Dermis microvascular lymphatic vessel endothelial cell (primary cell): ENCODE results near the gene RBM20. TPM values are rescaled to one million over a fixed set of nuclear protein-coding genes. Genes with fewer than 3 reads are reported as not detected.
A peak's percentile ranks its signal among the peaks of the same experiment; 100 is the strongest.
"Not testable (repeated sequence)": the region's sequence is repeated elsewhere in the genome, so short reads cannot be mapped to it uniquely, and the experiment has no call there.

Experiments
- DNase-seq, 2 donors: peaks; one replicate each; pipeline versions ENCODE4 v3.0.0 to v3.0.0-alpha.2; 2010; ENCODE audit warnings: low read depth in 2 of 2
- total RNA-seq: library from RNA; depleted of rRNA; stranded (reverse); fragments of >200 nt; gene quantifications from 2 replicates; pipeline ENCODE4 v1.2.1, GENCODE V29; 2014

Gene RBM20
- total RNA-seq, 1 donor from 2014 or later, result 0.77 TPM

- DNase-seq, result no peak
These were observed 118.1 kb downstream of the RBM20 start for GRCh38 chr10:110762109-110762848.

- no peak for DNase-seq
These were observed 118.7 kb downstream of the RBM20 start for GRCh38 chr10:110762849-110763211.

DNA sequence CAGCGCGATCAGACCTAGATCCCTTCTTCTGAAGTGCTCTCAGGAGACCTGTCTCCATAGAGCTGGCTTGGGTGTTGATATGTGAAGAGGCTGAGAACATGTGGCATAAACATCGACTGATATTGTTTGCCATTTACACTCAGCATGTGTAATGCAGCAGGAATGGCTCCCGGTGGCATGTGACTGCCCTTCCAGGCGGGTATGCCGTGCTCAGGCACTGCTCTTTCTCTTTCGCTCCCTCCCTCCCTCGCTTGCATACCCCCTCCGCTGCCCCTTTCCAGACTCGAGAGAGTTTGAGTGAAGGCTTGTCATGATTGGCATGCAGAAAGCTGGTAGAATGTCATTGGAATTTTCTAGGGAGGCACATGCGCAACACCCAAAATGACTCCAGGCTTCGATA lies 120.2 kb downstream of the RBM20 start:
- no peak for DNase-seq

DNA sequence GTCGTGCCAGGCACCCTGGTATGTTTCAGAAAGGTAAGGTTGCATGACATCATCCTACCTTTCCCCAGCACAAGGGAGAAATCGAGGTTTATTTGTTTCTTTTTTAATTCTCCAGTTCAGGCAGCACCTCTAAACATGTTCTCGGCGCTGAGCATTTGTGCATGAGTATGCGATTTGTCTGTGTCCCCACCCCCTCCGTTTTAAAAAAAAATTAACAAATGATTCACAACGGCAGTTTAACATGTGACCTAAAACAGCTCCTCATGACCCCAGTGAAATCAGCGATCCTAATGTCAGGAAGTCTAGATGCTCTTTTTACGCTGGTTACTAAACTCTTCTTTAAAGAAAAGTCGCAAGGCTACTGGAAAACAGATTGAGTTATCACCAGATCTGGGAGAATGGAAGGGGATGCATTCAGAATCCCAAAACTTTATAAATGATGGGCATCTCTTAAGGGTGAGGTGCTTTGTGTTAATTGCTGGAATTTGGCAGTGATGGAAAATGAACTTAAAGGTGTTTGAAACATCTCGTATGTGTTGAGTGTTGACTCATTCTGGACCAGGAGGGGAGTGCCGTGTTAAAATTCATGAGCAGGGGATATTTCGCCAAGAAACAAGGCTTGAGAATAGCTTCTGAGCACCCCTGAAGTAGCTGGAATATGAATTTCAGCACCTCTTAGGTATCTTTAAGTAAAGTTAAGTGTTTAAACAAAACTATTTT lies 120.8 kb downstream of the RBM20 start:
- no peak for DNase-seq

DNA sequence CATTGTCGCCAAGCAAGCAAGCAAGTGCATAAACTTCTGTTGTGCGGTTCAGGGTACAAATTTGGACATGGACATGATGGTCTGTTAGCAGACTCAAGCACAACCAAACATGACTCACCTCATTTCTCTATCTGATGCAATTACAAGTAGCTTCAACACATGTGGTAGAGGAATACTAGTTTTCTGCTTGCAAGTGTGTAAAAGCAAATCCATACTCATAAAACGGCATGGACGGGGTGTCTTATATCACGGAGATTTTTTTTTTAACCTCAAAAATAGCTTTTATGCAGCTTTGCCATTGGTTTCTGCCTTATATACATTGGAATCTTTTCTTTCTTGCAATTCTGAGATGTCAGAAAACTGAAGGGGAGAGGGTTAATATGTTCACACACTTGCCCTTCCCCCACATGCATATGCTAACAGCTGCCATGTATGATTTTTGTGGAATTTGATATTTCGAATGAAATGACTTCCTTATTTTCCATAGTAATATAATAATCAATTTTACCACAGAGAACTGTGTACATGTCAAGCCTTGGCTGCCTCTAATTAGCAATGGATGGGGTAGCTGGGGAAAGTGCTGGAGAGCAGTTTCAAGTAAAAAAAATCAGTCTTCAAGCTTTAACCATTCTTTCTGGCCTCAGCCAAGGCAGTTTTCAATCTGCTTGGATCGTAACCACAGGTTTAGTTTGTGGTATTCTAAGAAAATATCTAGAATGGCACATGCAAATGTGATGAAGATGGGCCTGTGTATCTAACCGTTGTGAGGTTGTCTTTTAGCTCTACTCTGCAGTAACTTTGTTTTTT lies 121.6 kb downstream of the RBM20 start:
- DNase-seq, result no peak

- not testable (repeated sequence) for DNase-seq
These were observed 123.5 kb downstream of the RBM20 start for GRCh38 chr10:110767601-110768000.

- DNase-seq, result no peak
These were observed 126.1 kb downstream of the RBM20 start for GRCh38 chr10:110770243-110770642.

- DNase-seq, result no peak
These were observed 127.3 kb downstream of the RBM20 start for GRCh38 chr10:110771486-110771885.

- DNase-seq, result no peak
These were observed 127.9 kb downstream of the RBM20 start for GRCh38 chr10:110771991-110772390.

DNA sequence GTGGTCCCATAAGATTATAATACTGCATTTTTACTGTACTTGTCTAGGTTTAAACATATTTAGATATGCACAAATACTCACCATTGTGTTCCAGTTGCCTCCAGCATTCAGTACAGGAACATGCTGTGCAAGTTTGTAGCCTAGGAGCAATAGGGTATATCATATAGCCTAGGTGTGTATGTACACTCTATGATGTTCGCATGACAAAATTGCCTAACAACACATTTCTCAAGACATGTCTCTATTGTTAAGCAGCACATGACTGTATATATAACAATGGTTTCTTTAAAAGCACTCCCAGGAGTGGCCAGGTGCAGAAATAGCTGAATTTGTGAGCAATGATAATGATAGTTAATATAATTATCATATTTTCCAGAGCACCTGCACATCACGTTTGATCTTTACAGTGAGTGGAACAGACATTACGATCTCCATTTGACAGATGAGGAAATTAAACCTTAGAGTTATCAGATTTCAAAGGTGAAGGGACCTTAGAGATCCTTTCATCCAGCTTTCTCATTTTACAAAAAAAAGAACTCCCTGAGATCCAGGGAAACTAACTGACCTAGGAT lies 128.4 kb downstream of the RBM20 start:
- no peak for DNase-seq

- no peak for DNase-seq
These were observed 129.5 kb downstream of the RBM20 start for GRCh38 chr10:110773693-110774068.

GRCh38 chr10:110774069-110775019 lies 130.2 kb downstream of the RBM20 start:
- DNase-seq, result peak; percentile 79 to 88

GRCh38 chr10:110775020-110775375 lies 130.9 kb downstream of the RBM20 start:
- no peak for DNase-seq

DNA sequence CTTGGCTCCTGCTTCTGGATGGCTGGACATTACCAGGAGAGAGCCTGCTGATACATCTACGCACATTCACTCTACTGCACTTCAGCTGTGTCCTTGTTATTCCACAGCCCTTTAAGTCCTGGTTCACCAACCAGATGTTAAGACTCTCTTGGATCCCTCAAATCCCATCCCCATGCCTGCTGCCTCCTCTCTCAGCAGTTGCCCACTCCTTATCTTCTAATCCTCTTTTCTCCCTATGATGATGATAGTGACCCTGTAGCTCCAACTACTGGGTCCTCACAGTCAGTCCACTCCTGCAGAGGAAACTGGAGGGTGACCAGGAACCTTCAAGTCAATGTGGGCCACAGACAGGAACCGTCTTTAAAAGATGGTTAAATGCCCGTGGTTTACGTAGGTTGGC lies 131.3 kb downstream of the RBM20 start:
- DNase-seq, result no peak

- DNase-seq, result no peak
These were observed 132.9 kb downstream of the RBM20 start for GRCh38 chr10:110777017-110777416.

GRCh38 chr10:110777661-110778060 lies 133.5 kb downstream of the RBM20 start:
- no peak for DNase-seq

GRCh38 chr10:110778211-110778610 lies 134.1 kb downstream of the RBM20 start:
- DNase-seq, result no peak

DNA sequence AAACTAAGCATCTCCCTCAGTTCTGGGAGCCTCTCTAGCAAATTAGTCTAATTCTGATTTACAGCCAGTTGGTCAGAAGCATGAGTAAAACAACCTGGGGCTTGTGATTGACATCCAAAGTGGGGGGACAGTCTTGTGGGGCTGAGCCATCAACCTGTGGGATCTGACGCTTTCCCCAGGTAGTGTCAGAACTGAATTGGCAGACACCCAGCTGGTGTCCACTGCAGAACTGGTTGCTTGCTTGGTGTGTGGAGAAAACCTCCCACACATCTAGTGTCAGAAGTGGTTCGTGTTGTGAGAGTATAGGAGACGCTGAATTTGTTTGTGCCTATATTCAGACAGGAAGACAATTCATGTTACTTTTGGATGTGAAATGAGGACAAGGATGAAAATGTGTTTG lies 135.4 kb downstream of the RBM20 start:
- DNase-seq, result no peak

- DNase-seq, result no peak
These were observed 136.6 kb downstream of the RBM20 start for GRCh38 chr10:110780704-110781103.

DNA sequence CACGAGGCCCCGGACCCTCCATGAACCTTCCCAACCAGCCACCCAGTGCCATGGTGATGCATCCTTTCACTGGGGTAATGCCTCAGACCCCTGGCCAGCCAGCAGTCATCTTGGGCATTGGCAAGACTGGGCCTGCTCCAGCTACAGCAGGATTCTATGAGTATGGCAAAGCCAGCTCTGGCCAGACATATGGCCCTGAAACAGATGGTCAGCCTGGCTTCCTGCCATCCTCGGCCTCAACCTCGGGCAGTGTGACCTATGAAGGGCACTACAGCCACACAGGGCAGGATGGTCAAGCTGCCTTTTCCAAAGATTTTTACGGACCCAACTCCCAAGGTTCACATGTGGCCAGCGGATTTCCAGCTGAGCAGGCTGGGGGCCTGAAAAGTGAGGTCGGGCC lies 137.0 kb downstream of the RBM20 start:
- no peak for DNase-seq

DNA sequence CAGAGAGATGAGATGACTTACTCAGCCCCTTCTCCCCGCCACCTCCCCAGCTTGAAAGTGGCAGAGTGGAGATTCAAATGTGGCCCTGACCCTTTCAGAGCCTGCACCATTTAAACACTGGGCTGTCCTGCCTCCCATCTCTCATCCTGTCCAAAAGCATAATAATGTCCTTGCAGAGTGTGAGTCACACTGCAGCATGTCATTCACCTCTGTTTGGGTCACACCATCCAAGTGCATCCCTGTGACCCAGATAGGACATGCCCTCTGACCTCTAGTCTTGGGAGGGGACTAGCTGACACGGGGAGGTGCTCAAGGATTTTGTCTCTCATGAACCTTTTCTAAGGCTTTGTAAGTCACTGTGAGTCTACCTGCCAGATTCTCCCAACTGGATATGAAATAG lies 138.5 kb downstream of the RBM20 start:
- DNase-seq, result no peak
